Measurements from ENCODE around the gene ELMO1. TPM values are rescaled to one million over a fixed set of nuclear protein-coding genes. Genes with fewer than 3 reads are reported as not detected.

ELMO1 gene
- total and polyA plus RNA-seq, 2 of the 13 experiments (the other 11 are each of a cell fraction or from before 2014, with no cell fraction given), result 0.11 to 0.17 TPM

DNA sequence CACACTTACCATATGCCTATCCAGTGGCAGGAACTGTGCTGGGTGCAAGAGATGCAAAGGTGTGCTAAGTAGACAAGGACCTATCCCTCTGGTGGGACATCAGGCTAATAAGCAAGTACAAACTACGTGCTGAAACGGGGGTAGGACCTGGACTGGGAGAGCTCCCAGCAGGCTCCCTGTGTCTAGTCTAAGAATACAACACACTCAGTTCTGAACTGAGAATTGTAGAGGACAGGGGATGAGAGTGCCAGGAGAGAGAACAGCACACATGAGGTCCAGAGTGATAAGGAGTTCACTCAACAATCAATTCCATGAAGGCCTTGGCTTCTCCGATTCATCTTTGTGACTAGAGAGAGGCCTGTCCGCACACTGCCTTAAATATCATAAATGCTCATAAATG lies 253.7 kb downstream of the ELMO1 start:
- POLR2A ChIA-PET, result no interaction called here
- 79% methylated on average over 4 of the region's 4 CpGs for WGBS (ENCODE audit: low lambda C conversion rate)
- no peak overlapping the region for H2AFZ ChIP-seq (ENCODE audit: low read length)
- FAIRE-seq, result no peak
- H3K9ac ChIP-seq (ENCODE audit: insufficient read depth, low read depth, low read length), result no peak overlapping the region
- H3K4me1 ChIP-seq (ENCODE audit: insufficient read depth, low read length), result peaks cover 57% of the 10 kb centered on the region
- H3K27me3 ChIP-seq (ENCODE audit: control insufficient read depth in 1 of 2, insufficient read depth in 2 of 2, low read length in 2 of 2), result no peaks in the 10 kb centered on the region
- H4K20me1 ChIP-seq (ENCODE audit: insufficient read depth, low read length), result no peaks in the 10 kb centered on the region
- DNase-seq (ENCODE audit: low spot score), result no peak
- H3K9me3 ChIP-seq (ENCODE audit: low read length), result no peaks in the 10 kb centered on the region
- no peak overlapping the region for H3K4me2 ChIP-seq (ENCODE audit: low read depth, low read length)
- TF ChIP-seq ZNF205 (CRISPR knock-in tag; IDR thresholded peaks at IDR 0.05), result no peak
- TF ChIP-seq REPIN1 (CRISPR knock-in tag; IDR thresholded peaks at IDR 0.05; ENCODE audit: borderline replicate concordance, low read depth), result no peak
- TF ChIP-seq, protein P1, sequence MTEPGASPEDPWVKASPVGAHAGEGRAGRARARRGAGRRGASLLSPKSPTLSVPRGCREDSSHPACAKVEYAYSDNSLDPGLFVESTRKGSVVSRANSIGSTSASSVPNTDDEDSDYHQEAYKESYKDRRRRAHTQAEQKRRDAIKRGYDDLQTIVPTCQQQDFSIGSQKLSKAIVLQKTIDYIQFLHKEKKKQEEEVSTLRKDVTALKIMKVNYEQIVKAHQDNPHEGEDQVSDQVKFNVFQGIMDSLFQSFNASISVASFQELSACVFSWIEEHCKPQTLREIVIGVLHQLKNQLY (CRISPR knock-in tag; IDR thresholded peaks at IDR 0.05), result no peak
- TF ChIP-seq MBNL3 (CRISPR knock-in tag; conservative IDR thresholded peaks at IDR 0.05), result no peak
- TF ChIP-seq, protein P2, sequence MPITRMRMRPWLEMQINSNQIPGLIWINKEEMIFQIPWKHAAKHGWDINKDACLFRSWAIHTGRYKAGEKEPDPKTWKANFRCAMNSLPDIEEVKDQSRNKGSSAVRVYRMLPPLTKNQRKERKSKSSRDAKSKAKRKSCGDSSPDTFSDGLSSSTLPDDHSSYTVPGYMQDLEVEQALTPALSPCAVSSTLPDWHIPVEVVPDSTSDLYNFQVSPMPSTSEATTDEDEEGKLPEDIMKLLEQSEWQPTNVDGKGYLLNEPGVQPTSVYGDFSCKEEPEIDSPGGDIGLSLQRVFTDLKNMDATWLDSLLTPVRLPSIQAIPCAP (CRISPR knock-in tag; IDR thresholded peaks at IDR 0.05; ENCODE audit: low read depth), result no peak
- TF ChIP-seq ZNF138 (CRISPR knock-in tag; IDR thresholded peaks at IDR 0.05; ENCODE audit: low read depth), result no peak
- TF ChIP-seq, protein P3, sequence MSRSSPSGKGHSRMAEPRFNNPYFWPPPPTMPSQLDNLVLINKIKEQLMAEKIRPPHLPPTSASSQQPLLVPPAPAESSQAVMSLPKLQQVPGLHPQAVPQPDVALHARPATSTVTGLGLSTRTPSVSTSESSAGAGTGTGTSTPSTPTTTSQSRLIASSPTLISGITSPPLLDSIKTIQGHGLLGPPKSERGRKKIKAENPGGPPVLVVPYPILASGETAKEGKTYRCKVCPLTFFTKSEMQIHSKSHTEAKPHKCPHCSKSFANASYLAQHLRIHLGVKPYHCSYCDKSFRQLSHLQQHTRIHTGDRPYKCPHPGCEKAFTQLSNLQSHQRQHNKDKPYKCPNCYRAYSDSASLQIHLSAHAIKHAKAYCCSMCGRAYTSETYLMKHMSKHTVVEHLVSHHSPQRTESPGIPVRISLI (CRISPR knock-in tag; IDR thresholded peaks at IDR 0.05; ENCODE audit: borderline replicate concordance), result no peak
- no peak for TF ChIP-seq ZNF614 (CRISPR knock-in tag; IDR thresholded peaks at IDR 0.05; ENCODE audit: borderline replicate concordance)
- TF ChIP-seq ZFP62 (CRISPR knock-in tag; IDR thresholded peaks at IDR 0.05), result no peak
- TF ChIP-seq ZNF251 (CRISPR knock-in tag; IDR thresholded peaks at IDR 0.05), result no peak
- TF ChIP-seq KLF9 (CRISPR knock-in tag; IDR thresholded peaks at IDR 0.05; ENCODE audit: low read depth), result no peak
- TF ChIP-seq, protein P4, sequence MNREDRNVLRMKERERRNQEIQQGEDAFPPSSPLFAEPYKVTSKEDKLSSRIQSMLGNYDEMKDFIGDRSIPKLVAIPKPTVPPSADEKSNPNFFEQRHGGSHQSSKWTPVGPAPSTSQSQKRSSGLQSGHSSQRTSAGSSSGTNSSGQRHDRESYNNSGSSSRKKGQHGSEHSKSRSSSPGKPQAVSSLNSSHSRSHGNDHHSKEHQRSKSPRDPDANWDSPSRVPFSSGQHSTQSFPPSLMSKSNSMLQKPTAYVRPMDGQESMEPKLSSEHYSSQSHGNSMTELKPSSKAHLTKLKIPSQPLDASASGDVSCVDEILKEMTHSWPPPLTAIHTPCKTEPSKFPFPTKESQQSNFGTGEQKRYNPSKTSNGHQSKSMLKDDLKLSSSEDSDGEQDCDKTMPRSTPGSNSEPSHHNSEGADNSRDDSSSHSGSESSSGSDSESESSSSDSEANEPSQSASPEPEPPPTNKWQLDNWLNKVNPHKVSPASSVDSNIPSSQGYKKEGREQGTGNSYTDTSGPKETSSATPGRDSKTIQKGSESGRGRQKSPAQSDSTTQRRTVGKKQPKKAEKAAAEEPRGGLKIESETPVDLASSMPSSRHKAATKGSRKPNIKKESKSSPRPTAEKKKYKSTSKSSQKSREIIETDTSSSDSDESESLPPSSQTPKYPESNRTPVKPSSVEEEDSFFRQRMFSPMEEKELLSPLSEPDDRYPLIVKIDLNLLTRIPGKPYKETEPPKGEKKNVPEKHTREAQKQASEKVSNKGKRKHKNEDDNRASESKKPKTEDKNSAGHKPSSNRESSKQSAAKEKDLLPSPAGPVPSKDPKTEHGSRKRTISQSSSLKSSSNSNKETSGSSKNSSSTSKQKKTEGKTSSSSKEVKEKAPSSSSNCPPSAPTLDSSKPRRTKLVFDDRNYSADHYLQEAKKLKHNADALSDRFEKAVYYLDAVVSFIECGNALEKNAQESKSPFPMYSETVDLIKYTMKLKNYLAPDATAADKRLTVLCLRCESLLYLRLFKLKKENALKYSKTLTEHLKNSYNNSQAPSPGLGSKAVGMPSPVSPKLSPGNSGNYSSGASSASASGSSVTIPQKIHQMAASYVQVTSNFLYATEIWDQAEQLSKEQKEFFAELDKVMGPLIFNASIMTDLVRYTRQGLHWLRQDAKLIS (CRISPR knock-in tag; IDR thresholded peaks at IDR 0.05), result no peak
- TF ChIP-seq, protein P5, sequence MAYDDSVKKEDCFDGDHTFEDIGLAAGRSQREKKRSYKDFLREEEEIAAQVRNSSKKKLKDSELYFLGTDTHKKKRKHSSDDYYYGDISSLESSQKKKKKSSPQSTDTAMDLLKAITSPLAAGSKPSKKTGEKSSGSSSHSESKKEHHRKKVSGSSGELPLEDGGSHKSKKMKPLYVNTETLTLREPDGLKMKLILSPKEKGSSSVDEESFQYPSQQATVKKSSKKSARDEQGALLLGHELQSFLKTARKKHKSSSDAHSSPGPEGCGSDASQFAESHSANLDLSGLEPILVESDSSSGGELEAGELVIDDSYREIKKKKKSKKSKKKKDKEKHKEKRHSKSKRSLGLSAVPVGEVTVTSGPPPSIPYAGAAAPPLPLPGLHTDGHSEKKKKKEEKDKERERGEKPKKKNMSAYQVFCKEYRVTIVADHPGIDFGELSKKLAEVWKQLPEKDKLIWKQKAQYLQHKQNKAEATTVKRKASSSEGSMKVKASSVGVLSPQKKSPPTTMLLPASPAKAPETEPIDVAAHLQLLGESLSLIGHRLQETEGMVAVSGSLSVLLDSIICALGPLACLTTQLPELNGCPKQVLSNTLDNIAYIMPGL (CRISPR knock-in tag; IDR thresholded peaks at IDR 0.05; ENCODE audit: borderline replicate concordance in 1 of 2, low read depth in 1 of 2), result no peak
- TF ChIP-seq, protein P6, sequence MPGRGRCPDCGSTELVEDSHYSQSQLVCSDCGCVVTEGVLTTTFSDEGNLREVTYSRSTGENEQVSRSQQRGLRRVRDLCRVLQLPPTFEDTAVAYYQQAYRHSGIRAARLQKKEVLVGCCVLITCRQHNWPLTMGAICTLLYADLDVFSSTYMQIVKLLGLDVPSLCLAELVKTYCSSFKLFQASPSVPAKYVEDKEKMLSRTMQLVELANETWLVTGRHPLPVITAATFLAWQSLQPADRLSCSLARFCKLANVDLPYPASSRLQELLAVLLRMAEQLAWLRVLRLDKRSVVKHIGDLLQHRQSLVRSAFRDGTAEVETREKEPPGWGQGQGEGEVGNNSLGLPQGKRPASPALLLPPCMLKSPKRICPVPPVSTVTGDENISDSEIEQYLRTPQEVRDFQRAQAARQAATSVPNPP (CRISPR knock-in tag; IDR thresholded peaks at IDR 0.05), result no peak
- TF ChIP-seq DNMT3B (CRISPR knock-in tag; conservative IDR thresholded peaks at IDR 0.05), result no peak
- TF ChIP-seq ZNF263 (CRISPR knock-in tag; IDR thresholded peaks at IDR 0.05), result no peak
- no peaks in the 10 kb centered on the region for H3K79me2 ChIP-seq (ENCODE audit: insufficient read depth, low read length)
- no peak for ATAC-seq
- CTCF ChIA-PET (ENCODE audit: low intra/inter-chr PET ratio, low total read pairs), result no interaction called here
- in situ Hi-C loops (cut with HindIII; ENCODE audit: extremely low pct_ligation_motif_present, low pct_unique_long_range_greater_than_20kb) (loop anchor here (25.0 kb wide), 1 partner anchor 533 kb away; no protein-coding TSS in a partner anchor), intact Hi-C loops (cut with micrococcal nuclease; ENCODE audit: unreplicated experiment) (no loop called here)
- no peaks in the 10 kb centered on the region for H3K36me3 ChIP-seq (replicated peaks in 1 of 2; ENCODE audit: control insufficient read depth in 1 of 2, insufficient read depth in 2 of 2, low read length in 2 of 2)
- BruUV-seq (replicated peaks), result no TSS peak
- no peak overlapping the region for H3K27ac ChIP-seq (ENCODE audit: extremely low read length, insufficient read depth, low read length)
- no peak overlapping the region for H3K4me3 ChIP-seq (replicated peaks in 1 of 3; ENCODE audit: insufficient read depth in 1 of 3, low read depth in 2 of 3, low read length in 3 of 3)

Data from HepG2 (cell line).